NCI-H2196 (cell line): Measurements from ENCODE around the gene MAGEB6B.
"Not testable (repeated sequence)": the region's sequence is repeated elsewhere in the genome, so short reads cannot be mapped to it uniquely, and the experiment has no call there.

ENCODE experiments used
- DNase-seq: peaks from one replicate; lab custom pipeline; 2025; ENCODE audit not compliant: unreplicated experiment; lab: John Stamatoyannopoulos, UW

The MAGEB6B gene

GRCh38 chrX:26160301-26160700 lies at the start of gene MAGEB6B:
Gene MAGEB6B (plus strand): TSS chrX:26160601. CDS start chrX:26160601, 0 bp downstream.
- DNase-seq: no peak

- no peak for DNase-seq
Measured at GRCh38 chrX:26138274-26138673, 22.1 kb upstream of the MAGEB6B start, which contains the start of gene MAGEB18. Gene MAGEB18 (plus strand): TSS chrX:26138343. CDS start chrX:26138986, 643 bp downstream.

- no peak for DNase-seq
Measured at GRCh38 chrX:26146024-26146423, 14.4 kb upstream of the MAGEB6B start.

GRCh38 chrX:26192204-26192603 lies 31.8 kb downstream of the MAGEB6B start, which contains the start of gene MAGEB6:
Gene MAGEB6 (plus strand): TSS chrX:26192440. CDS start chrX:26193847, 1,407 bp downstream.
- DNase-seq: no peak

GRCh38 chrX:26203561-26203960 lies 43.2 kb downstream of the MAGEB6B start:
- no peak for DNase-seq

GRCh38 chrX:26204717-26205116 lies 44.3 kb downstream of the MAGEB6B start:
- not testable (repeated sequence) for DNase-seq

GRCh38 chrX:26208012-26208411 lies 47.6 kb downstream of the MAGEB6B start:
- DNase-seq: no peak
